Measurements from ENCODE around the gene TSPAN17. TPM values are rescaled to one million over a fixed set of nuclear protein-coding genes. Genes with fewer than 3 reads are reported as not detected.

The TSPAN17 gene
- total RNA-seq, 1 donor from 2014 or later, result 20.1 TPM

DNA sequence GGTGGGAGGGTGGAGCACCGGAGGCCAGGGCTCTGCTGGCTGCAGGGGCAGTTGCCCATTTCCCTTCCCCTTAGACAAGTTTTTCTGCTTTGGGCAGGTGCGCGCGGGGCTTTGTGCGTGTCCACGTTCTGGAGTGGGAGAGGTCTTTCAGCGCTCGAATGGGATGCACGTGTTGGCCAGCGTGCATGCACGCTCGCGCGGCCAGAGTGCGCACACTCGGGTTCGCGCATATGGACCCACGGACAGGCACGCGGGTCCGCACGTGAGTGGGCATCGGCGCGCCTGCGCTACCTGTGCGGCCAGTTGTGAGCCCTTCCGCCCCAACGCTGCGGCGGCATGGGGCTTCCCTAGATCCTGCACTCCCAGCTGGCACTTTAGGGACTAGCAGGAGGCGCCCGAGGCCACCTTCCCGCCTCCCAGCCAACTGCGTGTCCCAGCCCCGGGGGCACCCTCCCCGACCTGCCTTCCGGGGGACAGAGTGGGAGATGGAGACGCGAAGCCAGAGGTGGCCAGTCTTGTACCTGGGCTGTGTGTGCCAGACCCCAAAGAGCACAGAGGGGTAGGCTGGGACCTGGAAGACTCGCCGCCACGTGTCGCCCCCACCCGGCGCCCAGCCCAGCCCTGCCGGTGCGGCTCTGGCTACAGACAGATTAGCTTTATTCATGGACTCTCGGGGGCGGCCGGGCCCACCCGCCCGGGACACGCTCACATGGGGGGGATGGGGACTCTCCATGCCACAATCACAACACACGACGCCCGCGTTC lies 27.5 kb upstream of the TSPAN17 start:
- no peak for ATAC-seq
- DNase-seq (ENCODE audit: low spot score), result no peak
- intact Hi-C loops (cut with DNase I), result no loop called here

DNA sequence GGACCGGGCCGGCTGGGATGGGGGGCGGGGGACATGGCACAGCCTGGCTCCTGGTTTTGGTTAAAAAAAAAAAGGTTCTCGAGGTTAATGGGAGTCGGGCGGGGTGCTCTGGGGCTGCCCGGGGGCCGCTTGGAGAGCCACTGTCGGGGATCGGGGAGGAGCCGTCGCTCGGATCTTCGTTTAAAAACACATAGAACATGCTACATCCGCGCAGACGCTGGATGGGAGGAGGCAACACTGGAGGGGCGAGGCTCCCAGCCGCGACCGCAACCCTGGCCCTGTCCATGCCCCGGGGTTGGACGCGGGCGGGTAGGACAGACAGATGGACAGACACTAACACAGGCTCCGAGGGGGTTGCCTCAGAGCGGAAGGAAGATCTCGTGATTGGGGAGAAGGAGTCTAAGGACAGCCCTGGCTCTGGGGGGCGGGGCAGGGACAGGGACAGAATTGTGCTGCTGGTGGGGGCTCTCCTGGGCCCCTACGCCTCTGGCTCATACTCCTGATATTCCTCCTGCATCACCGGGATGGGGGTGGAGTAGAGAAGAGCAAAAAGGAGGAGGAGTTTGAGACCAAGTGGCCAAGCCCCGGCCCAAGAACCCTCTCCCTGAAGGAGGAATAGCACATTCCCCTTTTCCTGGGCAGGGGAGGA lies 26.8 kb upstream of the TSPAN17 start:
- ATAC-seq (peak; percentile 23), DNase-seq (ENCODE audit: low spot score) (no peak)
- intact Hi-C loops (cut with DNase I), result no loop called here

DNA sequence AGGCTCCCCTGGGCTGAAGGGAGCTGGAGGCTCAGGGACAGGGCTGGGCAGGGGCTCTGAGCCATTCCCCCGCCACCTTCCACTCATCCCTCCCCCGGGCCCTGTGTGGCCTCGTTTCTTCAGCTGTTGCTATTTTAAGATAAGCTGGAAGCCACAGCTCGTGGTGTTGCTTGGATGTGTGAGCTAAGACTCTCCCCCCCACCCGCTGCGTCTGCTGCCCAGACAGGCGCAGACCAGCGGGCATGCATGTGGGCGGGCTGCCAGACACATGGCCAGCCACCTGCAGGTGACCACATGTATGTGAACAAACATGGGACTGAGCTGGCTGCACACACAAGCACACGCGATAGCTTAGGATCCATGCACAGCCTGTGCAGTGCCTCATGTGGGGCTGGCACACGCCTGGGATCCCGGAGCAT lies 25.6 kb upstream of the TSPAN17 start:
- no peak for ATAC-seq
- no peak for DNase-seq (ENCODE audit: low spot score)
- intact Hi-C loops (cut with DNase I), result no loop called here

DNA sequence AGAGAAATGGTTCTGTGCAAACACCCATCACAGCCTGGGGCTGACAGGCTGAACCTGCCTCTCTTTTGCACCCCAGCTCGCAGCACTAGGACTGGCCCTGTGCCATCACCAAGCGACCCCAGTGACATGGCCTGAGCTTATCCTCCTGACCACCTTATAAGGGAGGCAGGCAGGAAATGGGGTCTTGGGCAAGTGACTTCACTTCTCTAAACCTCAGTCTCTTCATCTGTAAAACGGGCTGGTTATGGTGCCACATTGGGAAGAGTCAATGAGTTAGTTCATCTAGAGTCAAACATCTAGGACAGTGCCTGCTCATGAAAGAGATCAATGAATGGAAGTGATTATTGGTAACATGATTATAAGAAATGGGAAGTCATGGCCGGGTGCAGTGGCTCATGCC lies 23.1 kb upstream of the TSPAN17 start:
- DNase-seq (ENCODE audit: low spot score) (no peak), ATAC-seq (no peak)

DNA sequence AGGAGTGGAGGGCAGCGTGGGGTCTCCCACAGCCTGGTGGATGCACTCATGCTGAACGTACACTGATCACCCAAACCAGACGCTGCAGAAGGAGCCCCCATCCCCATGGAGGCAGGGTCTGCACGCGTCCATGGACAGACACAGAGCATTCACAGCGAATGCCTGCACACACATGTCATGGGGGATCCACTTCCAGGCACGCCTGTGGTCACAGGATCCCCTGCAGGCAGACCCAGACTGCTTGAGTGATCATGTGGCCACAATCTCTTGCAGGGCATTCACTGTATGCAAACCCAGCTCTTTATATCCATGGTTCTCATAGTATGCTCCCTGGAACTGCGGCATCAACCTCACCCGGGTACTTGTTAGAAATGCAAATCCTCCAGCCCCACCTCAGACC lies 22.3 kb upstream of the TSPAN17 start:
- ATAC-seq (no peak), DNase-seq (ENCODE audit: low spot score) (no peak)
- intact Hi-C loops (cut with DNase I), result no loop called here

More for the DNA sequence above, 23.1 kb upstream of the TSPAN17 start:
- intact Hi-C loops (cut with DNase I), result no loop called here

DNA sequence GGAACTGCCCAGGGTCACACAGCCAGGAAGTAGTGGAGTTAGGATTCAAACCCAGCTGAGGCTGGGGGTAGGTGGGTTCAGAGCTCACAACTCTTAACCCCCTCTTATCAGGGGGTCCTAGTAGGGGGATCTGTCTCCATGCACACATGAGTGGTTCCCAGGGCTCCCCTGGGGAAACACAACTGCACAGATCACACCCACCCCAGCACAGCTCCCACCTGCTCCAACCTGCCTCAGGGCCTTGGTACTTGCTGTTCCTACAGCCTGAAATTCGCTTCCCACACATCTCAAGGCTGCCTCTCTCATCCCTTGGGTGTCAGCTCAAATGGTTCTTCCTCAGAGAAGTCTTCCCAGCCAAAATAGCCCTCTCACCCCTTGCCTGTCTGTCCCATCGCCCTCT lies 21.8 kb upstream of the TSPAN17 start:
- intact Hi-C loops (cut with DNase I), result no loop called here
- DNase-seq (ENCODE audit: low spot score), result no peak
- no peak for ATAC-seq

DNA sequence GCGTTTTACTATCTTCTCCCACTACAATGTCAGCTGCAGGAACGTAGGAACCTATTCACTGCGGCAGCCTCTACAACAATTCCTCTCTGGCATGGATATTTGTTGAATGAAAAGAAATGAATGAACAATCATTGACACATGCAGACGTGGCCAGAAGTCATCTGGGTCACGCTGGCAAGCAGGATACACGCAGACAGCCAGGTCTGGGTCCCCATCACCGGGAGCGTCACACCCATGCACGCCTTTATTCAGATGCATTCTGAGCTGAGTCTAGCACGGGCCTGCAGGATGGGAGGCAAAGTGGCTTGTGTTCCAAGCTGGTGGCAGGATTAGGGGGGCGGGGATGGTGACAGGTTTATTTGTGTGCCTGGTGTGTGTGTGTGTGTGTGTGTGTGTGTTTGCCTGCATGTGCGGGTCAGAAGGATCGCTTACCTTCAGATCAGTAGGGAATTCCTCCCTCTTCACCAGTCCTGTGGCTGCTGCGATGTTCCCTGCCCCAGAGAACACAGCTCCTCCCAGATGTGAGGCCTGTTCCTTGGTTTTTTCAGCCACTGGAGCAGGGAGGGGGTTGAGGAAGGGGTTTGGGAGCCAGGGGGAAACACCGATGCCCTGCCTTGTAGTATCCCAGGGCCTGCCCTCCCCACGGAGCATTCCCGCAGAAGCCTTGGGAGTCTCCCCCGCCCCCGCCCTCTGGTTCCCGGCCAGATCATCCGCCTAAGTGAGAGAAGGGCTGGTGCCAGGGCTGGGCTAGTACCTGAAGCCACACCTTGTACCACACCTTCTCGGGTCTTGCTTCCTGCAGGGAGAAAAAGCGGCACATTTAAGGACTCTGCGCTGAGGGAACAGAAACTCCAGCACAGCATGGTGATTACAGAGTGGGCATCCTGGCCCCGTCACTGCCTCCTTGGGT lies 21.1 kb upstream of the TSPAN17 start:
- intact Hi-C loops (cut with DNase I), result no loop called here
- DNase-seq (ENCODE audit: low spot score) (no peak), ATAC-seq (no peak)

DNA sequence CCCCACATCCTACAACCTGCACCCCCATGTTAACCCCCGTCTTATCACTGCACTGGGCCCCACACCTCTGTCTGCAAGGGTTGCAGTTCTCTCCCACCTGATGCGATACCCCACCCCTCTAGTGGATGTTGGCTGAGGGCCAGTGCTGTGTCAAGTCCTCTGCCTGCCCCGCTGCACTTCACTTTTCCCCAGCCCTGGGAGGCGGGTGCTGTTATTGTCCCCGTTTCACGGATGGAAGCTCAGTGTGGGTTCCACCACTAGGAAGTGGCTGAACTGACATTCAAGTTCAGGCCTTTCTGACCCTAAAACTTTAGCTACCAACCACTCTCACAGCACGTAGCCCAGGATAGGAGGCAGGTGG lies 20.4 kb upstream of the TSPAN17 start:
- DNase-seq (ENCODE audit: low spot score) (no peak), ATAC-seq (no peak)
- intact Hi-C loops (cut with DNase I), result no loop called here

DNA sequence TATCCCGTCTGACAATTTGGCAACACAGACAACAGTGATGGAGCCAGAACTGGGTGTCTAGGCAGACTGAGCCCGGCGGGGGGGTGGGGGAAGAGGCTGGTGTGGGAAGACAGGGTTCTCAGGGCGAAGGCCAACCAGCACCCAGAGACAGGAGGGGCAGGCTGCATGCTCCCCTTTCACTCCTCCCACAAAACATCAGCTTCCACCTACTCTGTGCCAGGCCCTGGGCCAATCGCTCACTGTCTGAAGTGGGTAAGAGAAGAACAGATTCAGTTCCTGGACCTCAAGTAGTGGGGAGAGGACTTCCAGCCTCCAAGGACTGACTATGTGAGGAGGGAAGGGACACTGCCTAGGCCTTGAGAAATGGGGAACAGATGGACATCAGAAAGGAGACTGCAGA lies 19.7 kb upstream of the TSPAN17 start:
- ATAC-seq (no peak), DNase-seq (ENCODE audit: low spot score) (no peak)
- intact Hi-C loops (cut with DNase I), result no loop called here

DNA sequence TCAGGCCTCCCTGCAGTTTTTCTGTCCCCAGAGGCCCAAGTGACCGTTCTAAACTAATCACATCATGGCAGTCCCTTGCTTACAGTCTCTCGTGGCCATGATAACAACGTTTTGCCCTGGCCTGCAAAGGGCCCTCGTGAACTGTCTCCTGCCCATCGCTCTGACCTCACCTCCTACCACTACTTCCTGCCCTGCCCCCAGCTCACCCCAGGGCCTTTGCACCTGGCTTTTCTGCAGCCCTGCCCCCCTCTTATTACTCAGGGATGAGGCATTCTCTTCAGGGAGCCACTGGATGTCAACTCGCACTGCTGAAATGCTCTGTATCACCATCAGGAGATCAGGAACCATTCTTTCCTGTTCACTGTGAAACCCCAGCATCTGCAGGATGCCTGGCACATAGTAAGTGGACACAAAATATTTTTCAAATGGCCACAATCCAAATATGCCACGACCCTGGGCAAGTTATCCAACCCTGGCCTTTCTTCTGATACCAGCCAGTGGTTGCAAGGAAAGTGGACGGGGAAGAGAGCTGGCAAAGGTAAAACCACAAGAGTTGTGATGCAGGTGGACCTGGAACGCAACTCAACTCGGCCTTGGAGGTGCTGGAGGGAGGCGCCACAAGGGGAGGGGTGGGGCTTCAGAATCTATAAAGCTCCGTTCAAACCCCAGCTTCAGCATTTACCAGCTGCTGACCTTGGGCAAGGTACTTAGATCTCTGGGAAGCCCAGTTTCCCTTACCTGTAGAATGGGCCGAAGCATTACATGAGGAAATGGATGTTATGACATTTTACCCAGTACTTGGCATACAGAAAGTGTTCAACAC lies 18.7 kb upstream of the TSPAN17 start:
- no peak for DNase-seq (ENCODE audit: low spot score)
- intact Hi-C loops (cut with DNase I), result no loop called here
- ATAC-seq, result no peak

DNA sequence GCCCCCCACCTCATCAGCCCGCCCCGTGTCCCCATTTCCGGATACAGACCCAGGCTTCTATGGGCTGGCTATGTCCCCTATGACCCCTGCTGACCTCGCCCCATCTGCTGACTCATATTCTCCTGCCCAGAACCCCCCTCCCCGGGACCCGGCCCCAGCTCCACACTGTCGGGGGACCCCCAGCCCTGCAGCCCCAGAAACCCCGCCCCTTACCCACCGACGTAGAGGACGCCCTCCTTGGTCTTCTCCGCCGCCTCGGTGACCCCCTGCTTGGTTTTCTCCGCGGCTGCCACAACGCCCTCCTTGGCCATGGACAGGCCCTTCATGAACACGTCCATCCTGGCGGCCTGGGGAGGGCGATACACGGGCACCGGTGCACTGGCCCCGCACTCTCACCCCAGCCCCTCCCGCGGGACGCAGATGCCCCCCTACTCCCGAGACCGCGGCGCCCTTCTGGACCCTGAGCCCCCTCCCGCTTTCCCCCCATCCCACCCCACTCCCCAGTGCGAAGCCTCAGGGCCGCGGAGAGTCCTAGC lies 17.9 kb upstream of the TSPAN17 start:
- intact Hi-C loops (cut with DNase I), result no loop called here
- peak; percentile 16 for ATAC-seq
- no peak for DNase-seq (ENCODE audit: low spot score)

DNA sequence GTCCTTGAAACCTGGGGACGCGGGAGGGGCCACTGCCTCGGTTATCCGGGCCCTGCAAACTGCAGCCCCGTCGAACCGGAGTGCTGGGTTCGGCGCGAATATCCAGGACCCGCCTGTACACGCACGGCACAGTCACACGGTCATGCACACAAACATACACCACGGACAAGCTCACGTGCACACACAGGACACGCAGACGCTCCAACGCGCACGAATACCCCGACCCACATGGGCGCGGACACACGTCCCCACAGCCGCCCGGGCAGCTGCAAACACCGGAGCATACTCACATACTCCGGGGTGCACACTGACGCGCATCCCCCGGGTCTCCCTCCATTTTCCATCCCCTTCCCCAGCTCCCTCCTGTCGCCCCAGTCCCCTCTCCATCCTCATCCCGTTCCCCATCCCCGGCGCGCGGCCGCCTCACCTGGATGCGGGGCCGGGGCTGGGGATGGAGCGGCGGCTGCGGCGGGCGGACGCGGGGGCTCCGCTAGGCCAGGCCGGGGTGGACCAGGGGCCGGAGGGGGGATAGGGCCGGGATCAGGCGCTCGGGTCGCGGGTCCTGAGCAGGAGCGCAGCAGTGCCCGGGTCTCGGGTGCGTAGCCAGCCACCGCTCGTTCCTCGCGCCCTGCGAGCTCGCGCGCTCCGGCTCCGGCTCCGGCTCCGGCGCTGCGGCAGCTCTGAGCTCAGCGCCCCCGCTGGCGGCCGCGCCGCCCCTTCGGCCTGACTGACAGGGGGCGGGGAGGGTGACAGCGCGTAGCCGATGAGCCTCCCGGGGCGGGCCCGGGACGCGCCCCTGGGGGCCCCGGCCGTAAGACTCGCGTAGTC lies 17.2 kb upstream of the TSPAN17 start, which contains the start of the genes EIF4E1B and SNCB:
Gene EIF4E1B (plus strand): TSS at position 823 of the 828 bp plus-strand sequence. CDS start 12,113 bp downstream, outside the sequence.
Gene SNCB (minus strand): TSS at position 682 of the 828 bp plus-strand sequence. CDS start 880 bp downstream, outside the sequence.
- intact Hi-C loops (cut with DNase I), result no loop called here
- peak; percentile 55 for ATAC-seq
- DNase-seq (ENCODE audit: low spot score), result no peak

DNA sequence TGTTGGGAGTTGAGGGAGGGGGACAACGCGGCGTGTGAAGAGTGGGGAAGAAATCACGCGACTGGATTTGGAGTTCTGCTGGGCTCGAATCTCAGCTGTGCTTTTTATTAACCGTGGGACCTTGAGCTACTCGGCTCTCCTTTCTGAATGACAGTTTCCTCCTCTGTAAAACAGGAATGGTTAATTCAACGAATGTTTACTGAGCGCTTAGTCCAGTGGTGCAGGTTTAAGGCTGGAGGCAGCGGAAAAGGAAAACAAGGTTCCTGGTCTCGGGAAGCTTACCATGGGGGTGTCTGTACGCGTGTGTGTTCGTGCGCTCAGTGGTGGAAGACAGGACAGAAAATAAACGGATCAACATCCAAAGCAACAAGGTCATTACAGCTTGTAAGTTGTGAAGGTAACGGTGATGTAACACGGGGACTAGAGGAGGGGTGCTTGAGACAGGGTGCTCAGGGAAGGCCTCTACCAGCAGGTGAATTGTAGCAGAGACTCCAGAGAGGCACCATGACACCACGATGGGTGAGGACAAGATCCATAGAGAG lies 16.5 kb upstream of the TSPAN17 start:
- intact Hi-C loops (cut with DNase I), result no loop called here
- ATAC-seq (no peak), DNase-seq (ENCODE audit: low spot score) (no peak)

DNA sequence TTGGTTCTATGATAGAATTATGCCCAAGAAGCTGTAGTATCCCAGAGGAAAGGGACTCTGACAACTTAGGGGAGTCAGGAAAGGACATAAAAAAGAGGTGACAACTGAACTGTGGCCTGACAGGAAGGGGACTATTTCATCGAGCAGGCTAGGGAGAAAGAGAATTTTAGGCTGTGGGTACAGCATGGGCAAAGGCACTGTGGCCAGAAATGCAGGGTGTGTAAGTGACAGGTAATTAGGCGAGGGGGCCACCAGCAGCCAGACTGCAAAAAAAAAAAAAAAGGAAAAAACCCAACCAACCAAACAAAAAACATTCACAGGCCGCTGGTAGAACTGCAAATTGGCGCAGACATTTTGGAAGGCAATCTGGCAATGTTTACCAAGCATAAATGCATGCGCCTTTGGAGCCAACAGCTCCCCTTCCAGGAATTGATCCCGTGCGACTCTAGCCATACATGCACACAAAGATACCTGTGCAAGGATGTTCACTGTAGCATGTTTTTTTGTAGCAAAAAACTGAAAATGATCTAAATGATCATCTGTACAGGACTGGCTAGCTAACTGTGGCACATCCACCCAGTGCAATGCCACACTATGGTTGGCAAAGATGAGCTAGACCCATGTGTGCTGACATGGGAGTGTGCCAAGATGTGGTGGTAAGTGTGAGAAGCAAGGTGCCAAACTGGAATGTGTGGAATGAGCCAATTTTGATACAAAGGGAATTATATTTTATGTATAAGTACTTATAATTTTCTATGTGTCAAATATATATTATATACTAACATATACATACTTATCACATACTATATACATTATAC lies 15.7 kb upstream of the TSPAN17 start:
- intact Hi-C loops (cut with DNase I), result no loop called here
- no peak for ATAC-seq
- DNase-seq (ENCODE audit: low spot score), result no peak

DNA sequence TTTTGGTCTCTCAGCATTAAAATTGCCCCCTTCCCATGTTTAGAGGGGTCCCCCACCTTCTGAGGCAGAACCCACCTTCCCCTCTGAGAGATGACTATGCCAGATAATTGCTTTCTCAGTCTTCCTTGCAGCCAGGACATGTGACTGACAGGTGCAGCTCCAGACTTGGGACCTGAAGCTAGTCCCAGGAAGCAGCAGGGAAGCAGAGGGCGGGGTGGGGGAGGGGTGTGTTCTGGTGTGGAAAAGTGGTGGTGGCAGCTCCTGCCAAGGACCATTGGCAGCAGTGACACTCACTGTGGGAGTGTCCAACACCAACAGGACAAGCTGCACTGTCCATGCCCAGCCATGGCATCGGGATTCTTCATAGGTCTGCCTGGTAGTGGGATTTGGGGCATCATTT lies 14.5 kb upstream of the TSPAN17 start:
- ATAC-seq, result no peak
- DNase-seq (ENCODE audit: low spot score), result no peak
- intact Hi-C loops (cut with DNase I), result no loop called here

DNA sequence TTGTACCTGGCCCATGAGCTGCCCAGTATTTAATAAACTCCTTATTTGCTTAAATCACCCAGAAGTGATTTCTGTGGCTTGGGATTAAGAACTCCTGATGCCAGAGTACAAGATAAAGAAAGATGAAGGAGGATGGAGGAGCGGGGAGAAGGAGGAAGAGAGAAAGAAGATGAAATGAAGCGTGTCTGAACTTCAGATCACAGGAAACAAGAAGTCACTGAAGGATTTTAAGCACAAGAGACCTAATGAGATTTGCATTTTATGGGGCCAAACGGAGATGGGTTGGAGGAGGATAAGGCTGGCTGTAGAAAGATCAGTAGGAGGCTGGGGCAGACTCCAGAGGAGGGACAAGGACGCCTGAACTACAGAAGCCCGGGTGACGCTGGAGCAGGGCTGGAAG lies 13.7 kb upstream of the TSPAN17 start:
- intact Hi-C loops (cut with DNase I), result no loop called here
- DNase-seq (ENCODE audit: low spot score), result no peak
- no peak for ATAC-seq

DNA sequence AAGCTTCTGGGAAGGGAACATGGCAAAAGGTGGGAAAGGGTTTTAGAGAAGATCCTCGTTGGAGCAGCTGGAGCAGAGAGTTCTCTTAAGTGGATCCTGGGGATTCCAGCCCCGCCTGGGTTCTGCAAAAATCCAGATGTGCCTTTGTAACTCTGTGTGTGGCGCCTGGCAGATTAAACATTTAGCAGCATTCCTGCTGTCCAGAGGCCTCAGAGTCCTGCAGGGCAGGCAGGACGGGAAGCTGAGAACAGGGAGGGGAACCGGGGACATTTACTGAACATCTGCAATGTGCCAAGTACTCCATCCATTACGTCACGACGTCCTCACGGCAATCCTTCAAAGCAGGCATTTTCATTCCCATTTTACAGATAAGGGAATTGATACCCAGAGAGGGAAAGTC lies 10.9 kb upstream of the TSPAN17 start:
- ATAC-seq, result no peak
- no peak for DNase-seq (ENCODE audit: low spot score)
- intact Hi-C loops (cut with DNase I), result no loop called here
